ENCODE results near the gene PREX1.
A peak's percentile ranks its signal among the peaks of the same experiment; 100 is the strongest.

PREX1 gene

GRCh38 chr20:48721324-48722001 lies 106.3 kb downstream of the PREX1 start:
- Histone ChIP-seq H3K27me3 (replicated peaks; ENCODE audit: control insufficient read depth, insufficient read depth, low read length) (no peaks in the 10 kb centered on the region), H3K4me3 (replicated peaks; ENCODE audit: low read depth, low read length) (no peak overlapping the region), H3K36me3 (ENCODE audit: control insufficient read depth, insufficient read depth, low read length) (peaks cover 19% of the 10 kb centered on the region)
- peak; percentile 51 for DNase-seq (ENCODE audit: extremely low read depth, insufficient read length)
- TF ChIP-seq CTCF (IDR thresholded peaks at IDR 0.05; ENCODE audit: insufficient read depth, low read length, poor library complexity, severe bottlenecking), result no peak

GRCh38 chr20:48720256-48720985 lies 107.4 kb downstream of the PREX1 start:
- Histone ChIP-seq H3K36me3 (ENCODE audit: control insufficient read depth, insufficient read depth, low read length) (peaks cover 9% of the 10 kb centered on the region), H3K4me3 (replicated peaks; ENCODE audit: low read depth, low read length) (no peak overlapping the region), H3K27me3 (replicated peaks; ENCODE audit: control insufficient read depth, insufficient read depth, low read length) (no peaks in the 10 kb centered on the region)
- DNase-seq (ENCODE audit: extremely low read depth, insufficient read length), result no peak
- no peak for TF ChIP-seq CTCF (IDR thresholded peaks at IDR 0.05; ENCODE audit: insufficient read depth, low read length, poor library complexity, severe bottlenecking)

- TF ChIP-seq CTCF (IDR thresholded peaks at IDR 0.05; ENCODE audit: insufficient read depth, low read length, poor library complexity, severe bottlenecking), result no peak
- no peak overlapping the region for H3K4me3 ChIP-seq (replicated peaks; ENCODE audit: low read depth, low read length)
- H3K27me3 ChIP-seq (replicated peaks; ENCODE audit: control insufficient read depth, insufficient read depth, low read length), result no peaks in the 10 kb centered on the region
- no peak for DNase-seq (ENCODE audit: extremely low read depth, insufficient read length)
- peaks cover 5% of the 10 kb centered on the region for H3K36me3 ChIP-seq (ENCODE audit: control insufficient read depth, insufficient read depth, low read length)
These were observed 108.1 kb downstream of the PREX1 start for GRCh38 chr20:48719598-48720255.

GRCh38 chr20:48718786-48719578 lies 108.8 kb downstream of the PREX1 start:
- Histone ChIP-seq H3K4me3 (replicated peaks; ENCODE audit: low read depth, low read length) (0 out of 2 replicates have a peak overlapping the region, but pooled peaks have one; percentile 2), H3K36me3 (ENCODE audit: control insufficient read depth, insufficient read depth, low read length) (peaks cover 3% of the 10 kb centered on the region), H3K27me3 (replicated peaks; ENCODE audit: control insufficient read depth, insufficient read depth, low read length) (no peaks in the 10 kb centered on the region)
- DNase-seq (ENCODE audit: extremely low read depth, insufficient read length), result peak; percentile 60
- no peak for TF ChIP-seq CTCF (IDR thresholded peaks at IDR 0.05; ENCODE audit: insufficient read depth, low read length, poor library complexity, severe bottlenecking)

GRCh38 chr20:48717680-48718223 lies 110.0 kb downstream of the PREX1 start:
- H3K27me3 ChIP-seq (replicated peaks; ENCODE audit: control insufficient read depth, insufficient read depth, low read length), result no peaks in the 10 kb centered on the region
- no peak for DNase-seq (ENCODE audit: extremely low read depth, insufficient read length)
- H3K36me3 ChIP-seq (ENCODE audit: control insufficient read depth, insufficient read depth, low read length), result peaks cover 3% of the 10 kb centered on the region
- TF ChIP-seq CTCF (IDR thresholded peaks at IDR 0.05; ENCODE audit: insufficient read depth, low read length, poor library complexity, severe bottlenecking), result no peak
- no peak overlapping the region for H3K4me3 ChIP-seq (replicated peaks; ENCODE audit: low read depth, low read length)
